GM18858 (cell line): ENCODE measurements around the gene IRF5.

Source experiments
- ATAC-seq: cut with Tn5 transposase; IDR thresholded peaks from one replicate; pipeline ENCODE4 v1.9.1; 2021; ENCODE audit not compliant: unreplicated experiment

IRF5 gene

GRCh38 chr7:128919881-128920799 lies 17.6 kb upstream of the IRF5 start:
- no peak for ATAC-seq

DNA sequence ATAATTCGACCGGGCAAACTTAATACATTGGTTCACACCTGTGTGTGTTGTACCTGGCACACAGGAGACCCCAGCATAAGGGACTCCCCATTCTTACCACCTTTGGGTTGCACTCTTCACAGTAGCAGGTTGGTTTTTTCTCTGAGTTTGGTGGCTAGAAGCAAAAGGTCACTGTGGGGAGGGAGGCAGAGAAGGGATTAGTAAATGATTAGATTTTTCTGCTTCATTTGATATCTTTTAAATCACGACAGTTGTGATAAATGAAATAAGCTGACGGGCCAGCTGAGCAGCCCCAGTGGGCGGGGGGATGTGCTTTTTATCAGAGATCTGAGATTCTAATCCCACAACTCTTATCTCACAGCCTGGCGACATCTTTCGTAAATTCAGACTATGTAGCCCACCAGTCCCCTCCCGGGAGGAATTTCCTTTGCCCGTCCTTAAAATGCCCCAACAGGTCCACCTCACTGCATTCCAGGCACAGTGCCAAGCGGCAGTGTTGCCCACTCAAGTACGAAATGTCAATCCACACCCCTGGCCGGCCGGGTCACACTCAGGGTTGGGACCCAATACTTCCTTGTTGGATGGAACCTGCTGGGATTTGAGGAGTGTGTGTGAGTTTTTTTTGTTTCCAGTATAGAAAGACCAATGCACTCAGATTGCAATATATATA lies 16.7 kb upstream of the IRF5 start:
- ATAC-seq = no peak

- no peak for ATAC-seq
Observed at GRCh38 chr7:128921866-128922440, 15.8 kb upstream of the IRF5 start.

- ATAC-seq = no peak
Observed at GRCh38 chr7:128922496-128923410, 15.0 kb upstream of the IRF5 start.

DNA sequence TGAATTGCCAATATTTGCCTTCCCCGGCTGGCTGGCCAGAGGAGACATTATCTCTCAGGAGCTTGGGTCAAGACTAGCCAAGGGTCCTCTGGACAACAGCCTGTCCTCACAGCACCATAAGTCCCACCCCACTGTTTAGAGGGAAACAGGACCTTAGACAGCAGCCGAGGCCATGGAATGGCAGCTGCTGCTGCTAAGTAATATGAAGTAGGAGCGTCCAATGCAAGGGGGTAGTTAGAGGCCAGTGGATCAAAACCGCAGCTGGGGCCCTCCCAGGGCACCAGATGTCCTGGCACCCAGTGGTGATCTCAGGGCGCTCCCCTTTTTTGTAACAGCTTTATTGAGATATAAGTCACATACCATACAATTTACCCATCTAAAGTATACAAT lies 14.3 kb upstream of the IRF5 start:
- ATAC-seq = no peak

DNA sequence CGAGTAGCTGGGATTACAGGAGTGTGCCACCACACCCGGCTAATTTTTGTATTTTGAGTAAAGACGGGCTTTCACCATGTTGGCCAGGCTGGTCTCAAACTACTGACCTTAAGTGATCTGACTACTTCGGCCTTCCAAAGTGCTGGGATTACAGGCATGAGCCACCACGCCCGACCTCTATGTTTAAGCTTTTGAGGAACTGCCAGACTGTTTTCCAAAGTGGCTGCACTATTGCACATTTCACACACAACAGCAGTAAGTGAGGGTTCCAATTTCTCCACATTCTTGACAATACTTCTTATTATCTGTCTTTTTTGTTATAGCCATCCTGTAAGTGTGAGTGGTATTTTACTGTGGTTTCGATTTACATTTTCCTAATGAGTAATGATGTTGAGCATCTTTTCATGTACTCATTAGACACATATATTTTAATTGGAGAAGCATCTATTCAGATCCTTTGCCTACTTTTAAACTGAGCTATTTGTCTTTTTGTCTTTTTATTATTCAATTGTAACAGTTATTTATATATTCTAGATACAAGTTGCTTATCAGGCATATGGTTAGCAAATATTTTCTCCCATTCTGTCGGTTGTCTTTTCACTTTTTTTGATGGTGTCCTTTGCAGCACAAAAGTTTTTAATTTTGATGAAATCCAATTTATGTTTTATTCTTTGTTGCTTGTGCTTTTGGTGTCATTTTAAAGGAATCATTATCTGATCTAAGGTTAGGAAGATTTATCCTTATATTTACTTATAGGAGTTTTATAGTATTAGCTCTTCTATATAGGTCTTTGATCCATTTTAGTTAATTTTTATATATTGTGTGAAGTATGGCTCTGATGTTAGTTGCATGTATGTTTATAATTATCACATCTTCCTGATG lies 12.8 kb upstream of the IRF5 start:
- no peak for ATAC-seq

- no peak for ATAC-seq
Observed at GRCh38 chr7:128928159-128928813, 9.4 kb upstream of the IRF5 start.

- no peak for ATAC-seq
Observed at GRCh38 chr7:128928882-128929788, 8.6 kb upstream of the IRF5 start.

- ATAC-seq = no peak
Observed at GRCh38 chr7:128931190-128931798, 6.4 kb upstream of the IRF5 start.

GRCh38 chr7:128931965-128932861 lies 5.5 kb upstream of the IRF5 start:
- ATAC-seq = no peak

DNA sequence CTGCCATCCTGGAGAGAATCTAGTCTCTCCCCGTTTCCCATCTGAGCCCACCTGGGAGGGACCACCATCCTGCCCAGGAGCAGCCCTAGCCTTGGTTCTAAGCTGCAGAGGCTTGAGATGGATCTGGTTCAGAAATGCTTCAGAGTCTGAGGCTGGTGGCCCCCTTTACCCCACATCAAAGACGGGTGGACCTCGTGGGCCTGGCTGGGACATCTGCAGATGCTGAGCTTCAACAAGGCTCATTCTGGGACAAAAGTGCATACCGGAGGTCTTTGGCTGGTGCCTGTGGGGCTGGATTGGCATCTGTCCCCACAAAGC lies 4.9 kb upstream of the IRF5 start:
- no peak for ATAC-seq

GRCh38 chr7:128933180-128933891 lies 4.4 kb upstream of the IRF5 start:
- peak; percentile 39 for ATAC-seq

GRCh38 chr7:128934361-128935341 lies 3.1 kb upstream of the IRF5 start:
- ATAC-seq = no peak

DNA sequence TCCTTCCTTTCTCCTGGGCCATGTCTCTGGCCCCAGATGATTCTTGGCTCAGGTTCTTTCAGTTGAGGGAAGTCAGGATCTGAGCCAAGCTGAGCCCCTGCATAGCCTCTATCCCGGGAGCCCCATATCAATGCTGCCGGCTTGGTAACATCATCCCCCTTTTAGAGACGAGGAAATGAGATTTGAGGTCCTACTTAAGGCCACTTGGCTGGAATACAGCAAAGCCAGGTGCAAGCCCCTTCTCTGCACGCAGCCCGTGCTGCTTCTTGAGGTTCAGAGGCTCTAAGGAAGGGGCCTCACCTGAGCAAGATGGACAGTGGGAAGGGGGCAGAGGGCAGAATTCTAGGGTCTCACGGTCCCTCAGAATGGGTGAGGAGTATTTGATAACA lies 2.4 kb upstream of the IRF5 start:
- ATAC-seq = no peak

- no peak for ATAC-seq
Observed at GRCh38 chr7:128936798-128937197, 929 bp upstream of the IRF5 start.
